C4-2B (cell line): Measurements from ENCODE around the gene TUBA3C.
"Not testable (repeated sequence)": the region's sequence is repeated elsewhere in the genome, so short reads cannot be mapped to it uniquely, and the experiment has no call there.

Source experiments
- H3K27ac ChIP-seq: fragments of 450-650 bp; 2 replicates; pipeline ENCODE4 v1.5.1; 2017
- CTCF ChIP-seq: fragments of 450-650 bp; conservative IDR thresholded peaks from 2 replicates; pipeline ENCODE4 v1.5.1; 2017; ENCODE audit warnings: mild to moderate bottlenecking
- ZFX ChIP-seq: fragments of 450-650 bp; IDR thresholded peaks from 2 replicates; pipeline ENCODE4 v1.6.1; 2017

TUBA3C gene

GRCh38 chr13:19181621-19182485, at the start of gene TUBA3C:
TSS of gene TUBA3C (minus strand) at chr13:19181824. CDS start at chr13:19181747, 77 bp downstream.
- no peak within 1 kb of the TSS for H3K27ac ChIP-seq
- TF ChIP-seq ZFX = no peak
- no peak for TF ChIP-seq CTCF

GRCh38 chr13:19207413-19207812, 25.8 kb upstream of the TUBA3C start:
- H3K27ac ChIP-seq = not testable (repeated sequence)

- H3K27ac ChIP-seq = not testable (repeated sequence)
Observed at GRCh38 chr13:19192622-19193021, 11.0 kb upstream of the TUBA3C start.

- not testable (repeated sequence) for H3K27ac ChIP-seq
Observed at GRCh38 chr13:19189911-19190310, 8.3 kb upstream of the TUBA3C start.

GRCh38 chr13:19189368-19189767, 7.7 kb upstream of the TUBA3C start:
- not testable (repeated sequence) for H3K27ac ChIP-seq

GRCh38 chr13:19185865-19186645, 4.4 kb upstream of the TUBA3C start:
- H3K27ac ChIP-seq = no peak overlapping the region
- TF ChIP-seq CTCF (no peak), ZFX (no peak)

GRCh38 chr13:19185086-19185864, 3.7 kb upstream of the TUBA3C start:
- TF ChIP-seq CTCF (no peak), ZFX (no peak)
- H3K27ac ChIP-seq = no peak overlapping the region

- TF ChIP-seq ZFX (no peak), CTCF (no peak)
- no peak overlapping the region for H3K27ac ChIP-seq
Observed at GRCh38 chr13:19184176-19184575, 2.6 kb upstream of the TUBA3C start.

GRCh38 chr13:19183676-19184075, 2.1 kb upstream of the TUBA3C start:
- TF ChIP-seq ZFX (no peak), CTCF (no peak)
- no peak overlapping the region for H3K27ac ChIP-seq
